ENCODE measurements around the gene DNMT3B.
"Not testable (repeated sequence)": the region's sequence is repeated elsewhere in the genome, so short reads cannot be mapped to it uniquely, and the experiment has no call there.

DNMT3B gene

GRCh38 chr20:32751293-32751692, 10.9 kb upstream of the DNMT3B start:
- no peaks in the 10 kb centered on the region for H3K36me3 Mint-ChIP-seq (ENCODE audit: insufficient read depth)
- ATAC-seq (replicated peaks) = no peak
- no peaks in the 10 kb centered on the region for H3K27me3 Mint-ChIP-seq
- H3K27ac Mint-ChIP-seq = no peak overlapping the region
- H3K4me3 Mint-ChIP-seq = no peak overlapping the region
- H3K4me1 Mint-ChIP-seq (ENCODE audit: low read depth in 2 of 2) = no peaks in the 10 kb centered on the region
- no peaks in the 10 kb centered on the region for H3K9me3 Mint-ChIP-seq
- DNase-seq = no peak

GRCh38 chr20:32751702-32752457, 10.3 kb upstream of the DNMT3B start:
- ATAC-seq (replicated peaks) (no peak), DNase-seq (no peak)
- Mint-ChIP-seq H3K27ac (no peak overlapping the region), H3K36me3 (ENCODE audit: insufficient read depth) (no peaks in the 10 kb centered on the region), H3K4me3 (no peak overlapping the region), H3K9me3 (no peaks in the 10 kb centered on the region), H3K27me3 (no peaks in the 10 kb centered on the region), H3K4me1 (ENCODE audit: low read depth in 2 of 2) (no peaks in the 10 kb centered on the region)

- H3K27me3 Mint-ChIP-seq = no peaks in the 10 kb centered on the region
- H3K4me1 Mint-ChIP-seq (ENCODE audit: low read depth in 2 of 2) = no peaks in the 10 kb centered on the region
- no peaks in the 10 kb centered on the region for H3K36me3 Mint-ChIP-seq (ENCODE audit: insufficient read depth)
- H3K4me3 Mint-ChIP-seq = no peak overlapping the region
- no peaks in the 10 kb centered on the region for H3K9me3 Mint-ChIP-seq
- ATAC-seq (replicated peaks) (no peak), DNase-seq (no peak)
- no peak overlapping the region for H3K27ac Mint-ChIP-seq
These were observed 9.5 kb upstream of the DNMT3B start for GRCh38 chr20:32752458-32753250.

- Mint-ChIP-seq H3K9me3 (no peaks in the 10 kb centered on the region), H3K4me3 (no peak overlapping the region), H3K4me1 (ENCODE audit: low read depth in 2 of 2) (no peaks in the 10 kb centered on the region), H3K27me3 (no peaks in the 10 kb centered on the region), H3K36me3 (ENCODE audit: insufficient read depth) (no peaks in the 10 kb centered on the region), H3K27ac (no peak overlapping the region)
- ATAC-seq (replicated peaks) (no peak), DNase-seq (no peak)
These were observed 8.5 kb upstream of the DNMT3B start for GRCh38 chr20:32753731-32754130.

- Mint-ChIP-seq H3K27me3 (no peaks in the 10 kb centered on the region), H3K4me1 (ENCODE audit: low read depth in 2 of 2) (peaks cover 1 to 2% of the 10 kb centered on the region in 2 donors), H3K9me3 (no peaks in the 10 kb centered on the region), H3K36me3 (ENCODE audit: insufficient read depth) (no peaks in the 10 kb centered on the region), H3K4me3 (no peak overlapping the region), H3K27ac (no peak overlapping the region)
- ATAC-seq (replicated peaks) (no peak), DNase-seq (no peak)
These were observed 6.0 kb upstream of the DNMT3B start for GRCh38 chr20:32756156-32756555.

- no peak for DNase-seq
- Mint-ChIP-seq H3K27ac (peak overlapping the region; percentile 80 to 83), H3K4me3 (peak overlapping the region; percentile 85 to 92), H3K27me3 (no peaks in the 10 kb centered on the region), H3K36me3 (ENCODE audit: insufficient read depth) (no peaks in the 10 kb centered on the region), H3K9me3 (no peaks in the 10 kb centered on the region), H3K4me1 (ENCODE audit: low read depth in 2 of 2) (peaks cover 10% of the 10 kb centered on the region in 2 donors)
- no peak for ATAC-seq (replicated peaks)
These were observed 761 bp upstream of the DNMT3B start for GRCh38 chr20:32761417-32761830.

- DNase-seq (no peak), ATAC-seq (replicated peaks) (peak; percentile 47)
- Mint-ChIP-seq H3K36me3 (ENCODE audit: insufficient read depth) (no peaks in the 10 kb centered on the region), H3K27me3 (no peaks in the 10 kb centered on the region), H3K4me1 (ENCODE audit: low read depth in 2 of 2) (peaks cover 10% of the 10 kb centered on the region in 2 donors), H3K4me3 (peak overlapping the region; percentile 74 to 92), H3K27ac (peak overlapping the region in 1 of 2 donors; percentile 35), H3K9me3 (no peaks in the 10 kb centered on the region)
These were observed 593 bp downstream of the DNMT3B start for GRCh38 chr20:32762754-32763201.

GRCh38 chr20:32763202-32764004, 1.2 kb downstream of the DNMT3B start:
- H3K9me3 Mint-ChIP-seq = no peaks in the 10 kb centered on the region
- H3K27ac Mint-ChIP-seq = peak overlapping the region in 1 of 2 donors; percentile 35
- no peak for ATAC-seq (replicated peaks)
- H3K4me3 Mint-ChIP-seq = peak overlapping the region; percentile 74 to 92
- H3K4me1 Mint-ChIP-seq (ENCODE audit: low read depth in 2 of 2) = peaks cover 10% of the 10 kb centered on the region in 2 donors
- DNase-seq = no peak
- no peaks in the 10 kb centered on the region for H3K36me3 Mint-ChIP-seq (ENCODE audit: insufficient read depth)
- H3K27me3 Mint-ChIP-seq = no peaks in the 10 kb centered on the region

- no peak overlapping the region for H3K27ac Mint-ChIP-seq
- H3K4me3 Mint-ChIP-seq = peak overlapping the region; percentile 74 to 92
- DNase-seq (no peak), ATAC-seq (replicated peaks) (no peak)
- H3K4me1 Mint-ChIP-seq (ENCODE audit: low read depth in 2 of 2) = peaks cover 10% of the 10 kb centered on the region in 2 donors
- no peaks in the 10 kb centered on the region for H3K36me3 Mint-ChIP-seq (ENCODE audit: insufficient read depth)
- H3K9me3 Mint-ChIP-seq = no peaks in the 10 kb centered on the region
- H3K27me3 Mint-ChIP-seq = no peaks in the 10 kb centered on the region
These were observed 2.1 kb downstream of the DNMT3B start for GRCh38 chr20:32764005-32764960.

GRCh38 chr20:32765230-32765875, 3.2 kb downstream of the DNMT3B start:
- H3K27ac Mint-ChIP-seq, DNase-seq: not testable (repeated sequence)

GRCh38 chr20:32767418-32768198, 5.4 kb downstream of the DNMT3B start:
- Mint-ChIP-seq H3K27me3 (no peaks in the 10 kb centered on the region), H3K9me3 (no peaks in the 10 kb centered on the region), H3K4me1 (ENCODE audit: low read depth in 2 of 2) (peaks cover 6 to 9% of the 10 kb centered on the region in 2 donors), H3K36me3 (ENCODE audit: insufficient read depth) (no peaks in the 10 kb centered on the region), H3K27ac (no peak overlapping the region), H3K4me3 (no peak overlapping the region)
- ATAC-seq (replicated peaks) = no peak
- no peak for DNase-seq

More at GRCh38 chr20:32765230-32765875, 3.2 kb downstream of the DNMT3B start:
- not testable (repeated sequence) for H3K27me3 Mint-ChIP-seq; ATAC-seq (replicated peaks); H3K9me3 Mint-ChIP-seq; H3K36me3 Mint-ChIP-seq (ENCODE audit: insufficient read depth); H3K4me3 Mint-ChIP-seq
- H3K4me1 Mint-ChIP-seq (ENCODE audit: low read depth in 2 of 2) = peaks cover 10% of the 10 kb centered on the region in 2 donors

Data from effector memory CD8-positive, alpha-beta T cell (primary cell).